GM12891 (cell line): ENCODE results near the gene CLK3.

Source experiments
- PAX5 ChIP-seq: IDR thresholded peaks from 2 replicates; pipeline ENCODE4 v1.6.1; 2011; ENCODE audit warnings: low read length, moderate library complexity, mild to moderate bottlenecking; ENCODE audit not compliant: insufficient read depth, severe bottlenecking
- POLR2A ChIP-seq: IDR thresholded peaks from 2 replicates; pipeline ENCODE4 v1.6.1; 2011; ENCODE audit warnings: low read depth, low read length, control low read depth
- POLR2AphosphoS5 ChIP-seq: IDR thresholded peaks from 2 replicates; pipeline ENCODE4 v1.6.1; 2011; ENCODE audit warnings: low read depth, low read length, control low read depth
- TAF1 ChIP-seq: IDR thresholded peaks from 2 replicates; pipeline ENCODE4 v1.6.1; 2011; ENCODE audit warnings: low read depth, low read length, control low read depth

- no peak for TF ChIP-seq POLR2A
- no peak for TF ChIP-seq POLR2AphosphoS5
- TF ChIP-seq PAX5 = no peak
- no peak for TF ChIP-seq TAF1
Measured at GRCh38 chr15:74636984-74637383, 21.3 kb downstream of the CLK3 start.
